HUDEP-2 (cell line): ENCODE data around the gene ENPP7.
A peak's percentile ranks its signal among the peaks of the same experiment; 100 is the strongest.

Experiments
- DNase-seq, 76 experiments: peaks; one replicate each; lab custom pipeline; 2025; ENCODE audit not compliant: unreplicated experiment in 76 of 76; lab: John Stamatoyannopoulos, UW

Gene ENPP7

DNA sequence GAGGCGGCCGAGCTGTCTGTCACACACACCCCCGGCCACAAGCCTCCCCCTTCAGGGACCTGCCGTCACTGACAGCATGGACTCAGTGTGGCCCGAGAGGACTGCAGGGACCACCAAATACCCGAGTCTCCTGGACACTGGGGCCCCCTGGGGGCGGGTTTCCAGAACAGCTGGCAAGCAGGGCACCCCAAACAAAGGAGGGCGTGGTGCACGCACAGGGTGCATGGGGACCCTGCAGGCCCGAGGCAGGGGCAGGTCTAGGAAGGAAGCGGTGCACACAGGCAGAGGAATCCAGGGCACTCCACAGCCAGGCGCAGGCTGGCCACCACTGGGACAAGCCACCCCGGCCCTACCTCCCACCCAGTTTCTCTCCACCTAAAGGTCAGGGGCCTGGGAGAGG is 28.7 kb upstream of the ENPP7 start:
- no peak for DNase-seq

DNA sequence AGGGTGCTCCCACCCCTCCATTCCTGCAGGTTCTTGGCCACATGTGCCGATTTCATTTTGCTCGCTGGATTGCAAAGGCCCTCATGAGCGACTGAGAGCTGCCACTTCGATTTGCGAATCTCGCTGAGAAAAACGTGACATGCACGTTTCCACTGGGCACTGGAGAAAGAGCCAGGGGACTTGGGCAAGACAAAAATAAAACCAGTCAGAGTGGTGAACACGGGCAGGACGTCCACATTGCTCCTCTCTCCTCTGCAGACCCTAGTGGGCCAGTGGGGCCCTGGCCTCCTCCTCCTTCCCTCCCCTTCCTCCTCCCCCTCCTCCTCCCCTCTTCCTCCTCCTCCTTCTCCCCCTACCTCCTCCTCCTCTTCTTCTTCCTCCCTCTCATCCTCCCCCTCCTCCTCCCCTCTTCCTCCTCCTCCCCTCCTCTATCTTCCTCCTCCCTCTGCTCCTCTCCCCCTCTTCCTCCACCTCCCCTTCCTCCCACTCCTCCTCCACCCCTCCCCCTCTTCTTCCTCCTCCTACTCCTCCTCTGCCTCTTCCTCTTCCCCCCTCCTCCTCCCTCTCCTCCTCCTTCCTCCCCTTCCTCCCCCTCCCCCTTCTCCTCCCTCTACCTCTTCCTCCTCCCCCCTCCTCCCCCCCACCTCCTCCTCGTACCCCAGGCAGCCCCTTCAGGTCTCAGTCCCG is 28.1 kb upstream of the ENPP7 start:
- no peak for DNase-seq

DNA sequence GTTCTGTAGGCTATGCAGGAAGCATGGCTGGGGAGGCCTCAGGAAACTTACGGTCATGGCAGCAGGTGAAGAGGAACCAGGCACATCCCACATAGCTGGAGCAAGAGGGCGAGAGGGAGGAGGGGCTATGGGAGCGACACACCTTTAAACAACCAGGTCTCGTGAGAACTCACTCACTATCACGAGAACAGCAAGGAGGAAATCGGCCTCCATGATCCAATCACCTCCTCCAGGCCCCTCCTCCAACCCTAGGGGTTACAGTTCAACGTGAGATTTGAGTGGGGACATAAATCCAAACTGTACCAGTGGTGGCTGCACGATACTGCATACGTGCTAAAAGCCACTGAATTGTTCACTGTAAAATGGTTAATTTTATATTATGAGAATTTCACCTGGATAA is 26.1 kb upstream of the ENPP7 start:
- no peak for DNase-seq

DNA sequence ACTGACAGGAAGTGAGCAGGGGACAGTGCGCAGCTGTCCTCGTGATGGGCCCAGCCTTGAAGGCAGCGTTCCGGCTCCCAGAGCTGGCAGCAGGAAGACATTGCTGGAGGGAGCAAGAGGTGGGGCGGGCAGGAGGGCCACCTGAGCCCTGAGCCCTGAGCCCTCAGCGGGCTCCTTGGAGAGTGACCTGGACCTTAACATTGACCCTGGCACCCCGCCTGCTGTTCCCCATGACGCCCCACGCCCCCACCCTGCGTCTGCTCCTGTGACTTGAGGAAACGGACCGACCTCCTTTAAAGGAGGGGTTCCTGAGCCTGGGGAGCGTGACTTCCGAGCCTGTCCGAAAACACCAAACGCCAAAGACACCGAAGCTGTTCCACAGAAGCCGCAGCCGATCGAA is 25.1 kb upstream of the ENPP7 start:
- no peak for DNase-seq

DNA sequence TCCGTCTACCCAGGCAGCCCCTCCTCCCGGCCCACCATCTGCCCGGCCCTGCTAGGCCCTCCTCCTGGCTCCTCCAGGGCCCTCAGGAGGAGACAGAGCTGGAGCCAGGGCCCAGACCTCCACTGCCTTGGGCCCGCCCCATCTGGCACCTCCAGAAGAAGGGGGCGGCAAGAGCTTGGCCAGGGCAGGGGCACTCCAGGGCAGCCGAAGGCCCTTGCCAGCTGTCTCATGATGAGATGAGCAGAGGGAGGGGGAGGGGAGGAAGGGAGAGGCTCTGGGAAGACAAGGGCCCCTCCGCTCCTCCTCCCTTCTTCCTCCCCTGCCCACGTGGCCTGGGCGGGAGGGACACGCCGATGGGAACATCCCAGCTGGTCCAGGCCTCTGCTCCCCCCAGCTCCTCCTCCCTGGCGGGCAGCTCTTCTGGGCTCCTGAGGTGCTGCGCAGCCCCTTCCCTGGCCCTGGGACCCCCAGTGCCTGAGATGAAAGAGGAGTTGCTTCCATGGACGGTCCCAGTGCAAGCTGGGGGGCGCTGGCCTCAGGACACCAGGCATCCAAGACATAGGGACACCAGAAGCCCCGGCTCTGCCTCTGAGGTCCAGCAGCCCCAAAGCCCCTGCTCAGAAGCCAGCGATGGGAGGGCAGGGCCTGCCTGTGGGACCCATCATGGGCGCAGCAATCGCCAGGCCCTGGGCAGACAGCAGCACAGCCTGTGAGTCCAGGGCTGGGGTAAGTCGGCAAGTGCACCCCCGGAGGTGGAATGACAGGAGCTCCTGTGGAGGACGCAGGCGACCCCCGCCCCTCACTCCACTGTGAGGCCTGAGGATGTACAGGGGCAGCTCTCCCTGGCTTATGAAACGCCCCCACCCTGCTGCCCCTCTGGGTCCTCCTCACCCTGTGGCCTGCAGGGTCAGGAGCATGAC is 23.6 kb upstream of the ENPP7 start:
- no peak for DNase-seq

DNA sequence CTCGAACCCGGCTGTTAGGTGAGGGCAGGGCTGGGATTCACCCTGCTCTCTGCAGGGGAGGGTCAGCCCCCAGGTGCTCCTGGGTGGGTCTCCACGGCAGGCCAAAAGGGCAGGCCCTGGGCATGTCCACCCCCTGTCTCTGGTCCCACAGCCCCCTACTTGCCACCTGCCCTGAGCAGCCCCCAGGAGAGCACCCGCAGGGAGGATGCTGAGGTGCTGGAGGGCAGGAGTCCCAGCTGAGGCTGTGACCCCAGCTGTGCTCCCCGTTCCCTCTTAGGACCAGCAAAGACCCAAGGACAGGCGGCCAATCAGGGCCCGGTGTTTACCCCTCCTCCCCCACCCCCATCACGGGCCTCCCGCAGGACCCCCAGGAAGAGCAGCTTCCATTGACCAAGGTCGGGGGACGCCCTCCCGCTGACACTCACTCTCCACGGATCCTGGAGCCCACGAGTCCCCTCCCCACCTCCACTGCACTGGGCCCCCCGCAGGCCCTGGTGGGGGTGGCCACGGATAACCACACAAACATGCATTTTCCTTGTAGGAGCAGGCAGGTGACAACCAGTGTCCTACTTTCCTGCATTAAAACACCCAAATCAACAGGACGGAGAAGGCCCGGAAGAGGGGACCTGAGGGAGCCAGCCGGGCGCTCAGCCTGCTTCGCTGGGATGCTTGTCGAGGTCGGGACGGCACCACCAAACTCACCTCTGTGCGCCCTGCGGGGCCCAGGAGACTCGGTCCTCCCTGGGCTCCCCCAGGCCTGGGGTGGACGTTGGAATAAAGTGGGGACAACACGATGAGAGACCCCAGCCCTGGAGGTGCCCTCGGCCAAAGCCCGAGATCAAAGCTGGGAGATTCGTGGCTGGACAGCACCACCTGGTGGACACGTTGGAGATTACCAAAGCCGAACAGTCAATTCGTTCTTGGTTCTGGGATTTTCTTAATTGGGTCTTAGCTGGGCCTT is 22.5 kb upstream of the ENPP7 start:
- DNase-seq: peak in 35 of 76 experiments; percentile 2 to 49 (median 20)

DNA sequence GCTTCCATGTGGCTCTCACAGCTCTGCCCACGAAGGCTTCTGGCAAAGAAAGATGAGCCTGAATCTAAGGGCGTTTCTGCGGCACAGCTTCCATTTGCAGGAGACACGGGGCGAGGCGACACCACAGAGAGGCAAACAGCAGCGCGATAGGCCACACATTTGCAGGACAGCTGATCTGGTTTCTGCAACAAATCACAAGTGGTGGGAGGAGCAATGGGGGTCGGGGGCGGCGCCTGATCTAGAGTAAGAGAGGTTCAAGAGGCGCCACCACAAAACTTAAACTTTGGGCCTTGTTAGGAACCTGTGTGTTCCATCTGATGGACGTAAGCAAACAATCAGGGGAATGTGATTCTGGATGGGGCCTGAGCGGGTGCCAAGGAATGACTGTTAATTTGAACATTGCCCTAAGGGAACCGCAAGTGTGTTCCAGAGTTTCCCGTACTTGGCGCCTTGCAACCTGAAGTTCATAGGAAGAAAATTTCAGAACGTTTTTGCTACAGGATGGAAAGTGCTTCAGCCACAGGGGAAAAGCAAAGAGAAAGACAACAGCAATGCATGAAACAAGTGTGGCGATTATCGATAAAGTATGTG is 18.9 kb upstream of the ENPP7 start:
- no peak for DNase-seq

DNA sequence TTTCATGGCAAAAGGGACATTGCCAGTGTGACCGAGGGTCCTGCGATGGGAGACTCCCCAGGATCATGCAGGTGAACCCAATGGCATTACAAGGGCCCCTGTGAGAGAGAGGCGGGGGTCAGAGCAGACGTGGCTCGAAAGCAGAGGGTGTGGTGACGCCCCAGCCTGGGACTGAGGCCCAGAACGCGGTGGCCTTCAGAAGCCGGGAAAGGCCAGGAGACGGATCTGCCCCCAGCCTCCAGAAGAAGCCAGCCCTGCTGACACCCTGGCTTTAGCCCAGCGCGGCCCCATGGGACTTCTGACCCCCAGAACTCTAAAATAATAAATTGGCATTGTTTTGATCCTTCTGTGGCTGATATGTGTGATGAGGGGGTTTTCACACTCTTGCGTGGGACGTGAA is 17.4 kb upstream of the ENPP7 start:
- no peak for DNase-seq

DNA sequence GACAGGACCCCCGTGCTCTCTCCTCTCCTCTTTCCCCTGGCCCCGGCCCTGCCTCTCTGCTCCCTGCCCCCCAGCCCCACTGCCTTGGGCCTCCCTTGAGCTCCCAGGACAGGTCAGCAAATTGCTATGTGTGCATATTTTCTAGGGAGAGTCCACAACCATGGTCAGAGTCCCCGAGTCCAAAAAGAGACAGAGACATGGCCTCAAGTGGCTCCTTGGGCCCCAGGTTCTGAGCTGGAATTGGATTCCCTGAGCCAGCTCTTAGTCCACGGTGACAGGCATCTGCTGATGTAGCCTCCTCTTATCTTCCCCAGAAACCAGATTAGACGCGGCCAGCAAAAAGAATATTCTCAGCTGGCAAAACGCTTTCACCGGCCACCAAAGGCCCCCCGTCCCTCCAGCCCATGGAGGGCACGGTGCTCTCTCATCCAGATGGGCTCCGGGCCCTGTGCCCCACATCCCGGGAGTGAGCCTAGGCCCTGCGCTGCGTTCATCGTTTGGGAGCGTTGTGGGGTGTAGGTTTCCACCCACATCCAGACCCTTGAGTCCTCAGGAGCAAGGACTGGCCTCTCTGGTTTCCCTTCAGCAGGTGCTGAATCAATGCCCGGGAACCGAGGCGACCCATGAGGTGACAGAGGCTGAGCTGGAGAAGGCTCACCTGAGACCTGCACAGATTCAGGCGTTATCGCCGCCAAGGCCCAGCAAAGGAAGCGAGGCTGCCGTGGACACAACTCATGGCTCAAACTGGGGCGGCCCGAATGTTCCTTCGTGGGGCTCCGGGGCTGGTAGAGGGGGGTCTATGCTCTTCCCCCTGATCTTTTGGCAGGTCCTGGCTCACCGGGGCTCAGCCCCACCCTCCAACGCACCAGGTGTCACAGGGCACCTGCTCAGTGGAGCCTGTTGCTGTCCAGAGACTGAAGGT is 16.3 kb upstream of the ENPP7 start:
- no peak for DNase-seq

DNA sequence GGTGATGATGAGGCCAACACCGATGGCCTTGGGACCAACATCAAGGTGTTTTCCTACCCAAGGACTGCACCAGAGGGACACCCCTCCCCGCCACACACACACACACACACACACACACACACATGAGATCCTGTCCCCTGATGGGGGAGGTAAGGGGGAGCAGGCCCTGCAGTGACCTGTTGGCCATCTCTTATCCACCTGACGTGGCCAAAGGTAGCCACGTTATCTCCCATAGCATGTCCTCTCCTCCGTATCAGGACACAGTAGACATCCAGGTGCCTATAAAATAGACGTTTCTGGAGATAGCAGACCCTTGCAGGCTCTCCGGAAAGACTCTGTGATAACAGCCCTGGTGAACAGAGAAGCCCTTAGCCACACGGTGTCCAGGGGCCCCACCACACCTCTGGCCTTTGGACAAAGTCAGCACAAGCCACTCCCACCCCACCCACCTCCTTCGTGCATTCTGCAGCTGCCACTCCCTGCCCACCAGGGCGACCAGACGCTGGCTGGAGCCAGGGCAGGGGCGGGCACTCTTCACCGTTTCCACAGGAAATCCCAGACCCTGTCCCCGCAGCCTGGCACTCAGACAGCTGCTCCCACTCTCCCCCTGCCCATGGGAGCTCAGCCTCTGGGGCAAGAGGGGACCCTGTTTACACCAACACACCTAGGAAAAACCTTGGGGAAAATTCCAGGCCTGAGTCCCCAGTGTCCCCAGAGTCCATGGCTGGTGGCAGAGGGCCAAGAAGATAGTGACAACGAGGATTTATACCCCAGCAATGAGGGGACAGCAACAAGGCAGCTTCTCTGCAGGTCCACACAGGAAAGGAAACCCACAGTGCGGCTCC is 15.4 kb upstream of the ENPP7 start:
- no peak for DNase-seq

DNA sequence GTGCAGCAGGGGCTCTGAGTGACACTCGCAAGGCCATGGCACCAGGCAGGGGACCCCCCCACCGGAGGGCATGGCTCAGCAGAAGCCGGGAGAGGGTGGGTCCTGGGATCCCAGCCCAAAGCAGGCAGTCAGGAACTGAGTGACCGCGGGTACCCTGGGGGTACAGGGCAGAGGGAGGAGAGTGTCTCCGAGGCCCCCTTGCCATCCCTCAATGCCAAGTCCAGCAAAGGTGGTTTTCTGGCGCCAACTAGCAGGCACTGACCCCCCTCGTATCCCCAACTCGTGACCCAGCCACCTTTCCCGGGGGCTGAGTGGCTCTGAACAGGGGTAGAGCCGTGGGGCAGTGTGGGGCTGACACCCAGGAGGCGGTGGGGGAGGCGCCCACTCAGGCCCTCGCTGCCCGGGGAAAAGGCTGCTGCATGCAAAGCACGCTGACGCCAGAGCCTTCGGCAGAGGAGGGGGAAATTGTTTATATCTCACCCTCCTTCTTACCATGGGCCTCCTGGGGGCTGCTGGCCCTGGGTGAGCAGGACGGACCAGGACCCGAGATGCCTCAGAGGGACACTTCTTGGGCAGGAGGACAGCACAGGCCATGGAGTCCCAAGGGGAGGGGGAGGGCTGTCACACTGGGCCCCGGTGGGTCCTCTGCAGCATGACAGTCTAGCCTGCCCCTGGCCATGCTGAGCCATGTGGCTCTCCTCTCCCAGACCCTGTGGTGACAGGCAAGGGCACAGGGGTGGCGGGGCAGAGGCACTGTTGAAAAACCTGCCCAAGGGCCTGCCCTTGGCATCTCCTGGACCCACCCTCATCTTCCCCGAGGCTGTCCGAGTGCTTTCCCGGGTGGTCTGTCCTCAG is 14.6 kb upstream of the ENPP7 start:
- DNase-seq: no peak

DNA sequence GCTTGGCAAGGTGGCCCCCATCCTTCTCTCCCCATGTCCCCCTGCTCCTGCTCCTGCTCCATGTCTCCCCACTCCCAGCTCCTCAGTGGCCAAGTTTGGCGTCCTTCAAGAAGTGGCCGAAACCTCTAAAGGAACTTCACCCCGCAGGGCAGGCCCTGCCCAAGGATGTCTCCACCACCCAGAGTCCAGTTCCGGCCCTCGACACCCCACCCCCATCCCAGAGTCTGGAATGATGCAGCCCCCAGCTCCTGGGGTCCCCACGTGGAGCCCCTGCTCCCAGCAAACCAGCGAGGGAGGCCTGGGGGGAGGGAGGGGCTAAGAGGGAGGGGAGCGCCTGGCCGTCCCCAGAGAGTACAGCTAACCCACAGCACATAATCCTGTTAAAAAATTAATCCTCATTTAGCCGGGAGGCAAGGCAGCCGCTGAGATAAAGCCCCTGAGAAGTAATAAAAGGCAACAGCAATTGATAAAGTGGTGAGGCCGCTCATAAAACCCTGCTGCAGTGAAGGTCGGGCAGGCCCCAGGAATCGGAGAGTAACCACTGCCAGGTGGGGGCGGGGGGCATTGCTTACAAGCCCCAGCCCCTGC is 9.9 kb upstream of the ENPP7 start:
- DNase-seq: no peak

DNA sequence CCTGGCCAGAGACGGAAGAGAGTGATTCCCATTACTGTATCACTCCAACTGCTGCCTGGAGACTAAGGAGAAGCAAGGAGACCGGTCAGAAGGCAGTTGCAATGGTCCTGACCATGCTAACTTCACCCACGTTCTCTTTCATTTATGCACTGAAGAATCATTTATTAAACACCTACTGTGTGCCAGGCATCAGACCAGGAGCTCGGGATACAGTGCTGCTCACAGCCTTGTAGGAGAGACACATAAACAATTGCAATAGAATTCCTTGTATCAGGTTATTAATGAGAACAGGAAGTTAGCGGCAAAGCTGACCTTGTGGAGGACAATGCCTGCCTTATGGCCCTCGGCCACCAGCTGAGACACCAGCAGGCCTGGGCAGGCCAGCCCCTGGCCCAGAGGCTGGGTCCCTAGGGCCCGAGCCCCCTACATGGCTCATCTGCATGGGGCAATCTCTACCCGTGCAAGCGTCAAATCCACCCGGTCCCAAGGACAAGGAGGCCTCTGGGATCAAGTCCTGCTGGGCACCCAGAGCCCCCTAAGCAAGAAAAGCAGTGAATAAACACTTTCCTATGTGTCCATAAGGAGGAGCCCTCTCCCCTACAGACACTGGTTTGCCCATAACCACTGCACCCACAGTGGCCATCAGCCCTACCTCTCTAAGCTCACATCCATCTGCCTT is 8.6 kb upstream of the ENPP7 start:
- peak in 2 of 76 experiments; percentile 6 to 38 for DNase-seq

DNA sequence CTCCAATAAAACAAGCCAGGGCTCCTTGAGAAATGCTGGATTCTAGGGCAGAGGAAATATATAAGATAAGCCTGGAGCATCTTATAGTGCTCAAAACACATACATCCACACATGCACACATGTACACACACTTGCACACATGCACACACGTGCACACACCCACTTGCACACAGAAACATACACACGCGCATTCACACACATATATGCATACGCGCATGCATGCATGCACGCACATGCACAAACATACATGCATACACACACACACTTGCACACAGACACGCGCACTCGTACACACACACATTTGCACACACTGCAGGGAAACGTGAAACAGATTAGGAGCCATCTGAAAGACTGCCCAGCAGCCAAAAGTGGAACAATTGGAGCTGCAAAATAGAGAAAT is 8.0 kb upstream of the ENPP7 start:
- DNase-seq: no peak

DNA sequence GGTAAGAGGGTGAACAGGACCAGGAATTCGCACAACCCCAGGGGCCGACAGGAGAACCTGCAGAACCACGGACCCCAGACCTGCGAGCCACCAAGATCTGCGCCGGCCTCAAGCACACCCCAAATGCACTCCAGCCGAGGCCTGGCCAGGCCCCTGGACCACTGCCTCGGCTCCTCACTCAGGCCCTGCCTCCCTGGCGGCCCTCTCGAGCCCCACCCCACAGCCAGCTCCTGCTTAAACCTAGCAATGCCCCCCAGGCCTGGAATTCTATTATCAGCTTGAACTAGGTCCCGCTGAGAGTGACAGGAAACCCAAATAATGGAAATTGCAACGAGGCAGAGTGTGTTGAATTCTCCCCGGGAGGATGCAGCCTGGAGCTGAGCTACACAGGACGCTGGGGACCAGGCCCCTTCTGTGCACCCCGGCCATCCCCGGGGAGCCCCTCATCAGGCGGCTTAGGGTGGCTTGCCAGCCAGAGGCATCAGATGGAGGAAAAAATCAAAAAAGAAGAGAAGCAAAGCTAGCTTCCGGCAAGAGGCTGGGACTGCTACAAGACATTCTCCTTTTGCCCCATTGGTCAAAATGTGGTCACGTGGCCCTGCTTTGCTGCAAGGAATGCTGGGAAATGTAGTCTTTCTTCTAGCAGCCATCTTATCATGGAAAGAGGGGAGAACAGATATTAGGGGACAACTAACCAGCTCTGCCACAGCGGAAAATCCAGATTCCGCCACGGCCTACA is 2.4 kb upstream of the ENPP7 start:
- DNase-seq: peak in 72 of 76 experiments; percentile 13 to 84 (median 60)

DNA sequence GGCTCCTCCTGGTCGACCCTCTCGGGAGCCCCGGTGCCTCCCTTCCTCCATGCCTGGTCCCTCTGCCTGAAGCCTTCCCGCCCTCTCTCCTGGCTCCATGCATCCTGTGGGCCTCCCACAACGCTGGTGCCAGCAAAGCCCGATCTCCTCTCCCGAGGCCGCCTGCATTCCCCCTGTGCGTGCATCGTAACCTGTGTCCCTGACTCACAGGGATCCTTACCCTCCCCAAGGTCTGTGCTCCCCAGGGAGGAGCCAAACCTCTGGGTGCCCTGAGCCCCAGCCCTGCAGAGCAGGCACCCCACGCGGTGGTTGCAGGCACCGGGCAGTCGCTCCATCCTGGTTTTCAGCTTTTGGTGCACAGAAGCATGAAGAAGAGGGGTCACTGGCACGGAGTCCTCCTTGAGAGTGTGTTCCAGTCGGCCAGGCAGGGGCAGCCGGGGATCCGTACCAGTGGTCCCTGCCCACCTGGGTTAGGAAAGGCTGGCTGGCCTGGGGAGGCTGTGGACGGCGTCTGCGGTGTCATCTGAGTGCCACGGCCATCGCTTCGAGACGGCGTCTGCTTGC is 1.8 kb upstream of the ENPP7 start:
- no peak for DNase-seq
